ENCODE measurements around the gene KRT3.

GRCh38 chr12:52761802-52762201, 34.1 kb downstream of the KRT3 start:
- no peak for TF ChIP-seq CTCF (IDR thresholded peaks at IDR 0.05 in 8 of 11, conservative IDR thresholded peaks at IDR 0.05 in 3 of 11)
- no peak for TF ChIP-seq POLR2AphosphoS5 (IDR thresholded peaks at IDR 0.05)
- TF ChIP-seq POLR2A (IDR thresholded peaks at IDR 0.05), result no peak

Data from spleen (tissue), 7 donors.